ENCODE measurements around the gene OGFOD2. TPM values are rescaled to one million over a fixed set of nuclear protein-coding genes. Genes with fewer than 3 reads are reported as not detected.

OGFOD2 gene
- total and polyA plus RNA-seq, 2 of the 13 experiments (the other 11 are each of a cell fraction or from before 2014, with no cell fraction given): 13.2 to 14.6 TPM

GRCh38 chr12:122982477-122982815 lies 7.4 kb downstream of the OGFOD2 start (continued):
- TF ChIP-seq ATF4 (CRISPR knock-in tag; IDR thresholded peaks at IDR 0.05) (no peak), KDM1A (CRISPR knock-in tag; IDR thresholded peaks at IDR 0.05) (no peak), ZNF605 (CRISPR knock-in tag; IDR thresholded peaks at IDR 0.05) (0 out of 2 replicates have a peak, but pooled peaks have one; percentile 32), ZNF124 (CRISPR knock-in tag; IDR thresholded peaks at IDR 0.05) (no peak), ZSCAN31 (CRISPR knock-in tag; IDR thresholded peaks at IDR 0.05; ENCODE audit: low read depth) (no peak), REST (IDR thresholded peaks at IDR 0.05; ENCODE audit: borderline replicate concordance in 1 of 2, low read depth in 1 of 2, low read length in 2 of 2) (no peak), ZBTB43 (CRISPR knock-in tag; conservative IDR thresholded peaks at IDR 0.05) (no peak), ZNF644 (CRISPR knock-in tag; IDR thresholded peaks at IDR 0.05; ENCODE audit: low read depth) (no peak), MATR3 (CRISPR knock-in tag; IDR thresholded peaks at IDR 0.05) (no peak), GMEB2 (CRISPR knock-in tag; IDR thresholded peaks at IDR 0.05; ENCODE audit: low read depth) (no peak), ZNF770 (CRISPR knock-in tag; IDR thresholded peaks at IDR 0.05) (no peak), AGO1 (IDR thresholded peaks at IDR 0.05; ENCODE audit: low read depth, low read length, poor library complexity, severe bottlenecking) (peak; percentile 23), RBFOX2 (IDR thresholded peaks at IDR 0.05; ENCODE audit: low read depth, low read length) (peak; percentile 63)

All from HepG2 (cell line).